Measurements from ENCODE around the gene ITSN2. TPM values are rescaled to one million over a fixed set of nuclear protein-coding genes. Genes with fewer than 3 reads are reported as not detected.

The ITSN2 gene
- total RNA-seq, 3 donors from 2014 or later = 43.4 to 69.8 (median 46.5) TPM

DNA sequence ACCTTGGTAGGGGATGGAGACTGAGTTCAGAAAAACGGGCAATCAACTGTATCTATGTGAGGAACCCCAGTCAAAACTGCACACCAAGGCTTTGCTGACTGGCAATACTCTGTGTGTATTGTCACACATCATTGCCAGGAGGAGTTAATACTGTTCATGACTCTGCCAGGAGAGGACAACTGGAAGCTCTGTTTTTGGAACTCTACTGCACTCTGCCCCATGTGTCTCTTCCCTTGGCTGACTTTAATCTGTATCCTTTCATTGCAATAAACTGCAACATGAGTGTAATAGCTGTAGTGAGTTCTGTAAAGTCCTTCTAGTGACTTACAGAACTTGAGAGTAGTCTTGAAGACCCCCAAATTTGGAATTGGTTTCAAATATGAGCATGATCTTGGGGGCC lies 113.2 kb downstream of the ITSN2 start:
- Histone ChIP-seq H3K27me3 (no peaks in the 10 kb centered on the region), H3K36me3 (peaks cover 6% of the 10 kb centered on the region), H3K4me1 (no peaks in the 10 kb centered on the region), H3K9me3 (no peaks in the 10 kb centered on the region), H3K27ac (no peak overlapping the region), H3K4me3 (no peak overlapping the region)
- intact Hi-C loops (cut with DNase I; ENCODE audit: low total_unique reads) = no loop called here
- no peak for TF ChIP-seq POLR2AphosphoS5 (IDR thresholded peaks at IDR 0.05)
- no peak for TF ChIP-seq POLR2A (IDR thresholded peaks at IDR 0.05)
- TF ChIP-seq, protein P1, sequence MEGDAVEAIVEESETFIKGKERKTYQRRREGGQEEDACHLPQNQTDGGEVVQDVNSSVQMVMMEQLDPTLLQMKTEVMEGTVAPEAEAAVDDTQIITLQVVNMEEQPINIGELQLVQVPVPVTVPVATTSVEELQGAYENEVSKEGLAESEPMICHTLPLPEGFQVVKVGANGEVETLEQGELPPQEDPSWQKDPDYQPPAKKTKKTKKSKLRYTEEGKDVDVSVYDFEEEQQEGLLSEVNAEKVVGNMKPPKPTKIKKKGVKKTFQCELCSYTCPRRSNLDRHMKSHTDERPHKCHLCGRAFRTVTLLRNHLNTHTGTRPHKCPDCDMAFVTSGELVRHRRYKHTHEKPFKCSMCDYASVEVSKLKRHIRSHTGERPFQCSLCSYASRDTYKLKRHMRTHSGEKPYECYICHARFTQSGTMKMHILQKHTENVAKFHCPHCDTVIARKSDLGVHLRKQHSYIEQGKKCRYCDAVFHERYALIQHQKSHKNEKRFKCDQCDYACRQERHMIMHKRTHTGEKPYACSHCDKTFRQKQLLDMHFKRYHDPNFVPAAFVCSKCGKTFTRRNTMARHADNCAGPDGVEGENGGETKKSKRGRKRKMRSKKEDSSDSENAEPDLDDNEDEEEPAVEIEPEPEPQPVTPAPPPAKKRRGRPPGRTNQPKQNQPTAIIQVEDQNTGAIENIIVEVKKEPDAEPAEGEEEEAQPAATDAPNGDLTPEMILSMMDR (IDR thresholded peaks at IDR 0.05) = no peak
- no peak for DNase-seq (ENCODE audit: low spot score in 2 of 2)

DNA sequence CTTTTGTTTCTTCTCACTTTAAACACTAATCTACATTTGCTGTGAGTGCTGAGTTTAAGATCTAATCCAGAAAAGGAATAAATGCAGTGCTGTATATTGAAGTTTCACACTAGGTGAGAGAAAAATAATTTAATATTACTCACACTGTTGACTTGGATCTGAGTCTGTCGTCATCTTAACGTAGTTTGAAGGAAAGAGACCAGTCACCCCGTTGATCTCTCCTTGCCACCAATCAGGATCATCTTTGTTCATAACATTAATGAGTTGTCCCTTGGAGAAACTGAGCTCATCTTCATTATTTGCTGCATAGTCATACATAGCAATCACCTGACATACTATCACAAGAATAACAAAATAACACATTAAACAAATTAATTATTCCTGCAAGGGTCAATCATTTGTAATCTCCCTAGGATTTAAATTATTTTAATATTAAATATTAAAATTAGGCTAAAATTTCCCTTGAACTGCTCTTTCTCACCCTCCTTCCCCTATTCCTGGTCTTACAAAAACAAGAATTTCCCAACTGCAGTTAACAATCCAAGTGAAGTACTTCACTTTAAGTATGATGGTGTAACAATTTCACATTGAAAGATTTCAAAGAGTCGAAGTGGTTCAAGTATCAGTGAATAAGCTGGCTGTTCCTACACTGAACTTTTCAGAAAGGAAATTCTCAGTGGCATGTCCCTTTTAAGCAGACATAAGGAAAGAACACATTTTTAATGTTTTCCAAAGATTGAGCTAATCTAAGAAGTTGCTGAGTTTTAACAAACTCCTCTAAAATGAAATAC lies 114.2 kb downstream of the ITSN2 start:
- TF ChIP-seq POLR2AphosphoS5 (IDR thresholded peaks at IDR 0.05) = no peak
- TF ChIP-seq POLR2A (IDR thresholded peaks at IDR 0.05) = no peak
- TF ChIP-seq, protein P1 (IDR thresholded peaks at IDR 0.05) = no peak
- intact Hi-C loops (cut with DNase I; ENCODE audit: low total_unique reads) = no loop called here
- no peak overlapping the region for H3K27ac ChIP-seq
- no peak for DNase-seq (ENCODE audit: low spot score in 2 of 2)
- H3K27me3 ChIP-seq = no peaks in the 10 kb centered on the region
- H3K9me3 ChIP-seq = no peaks in the 10 kb centered on the region
- H3K4me3 ChIP-seq = no peak overlapping the region
- peaks cover 6% of the 10 kb centered on the region for H3K36me3 ChIP-seq
- H3K4me1 ChIP-seq = no peaks in the 10 kb centered on the region

DNA sequence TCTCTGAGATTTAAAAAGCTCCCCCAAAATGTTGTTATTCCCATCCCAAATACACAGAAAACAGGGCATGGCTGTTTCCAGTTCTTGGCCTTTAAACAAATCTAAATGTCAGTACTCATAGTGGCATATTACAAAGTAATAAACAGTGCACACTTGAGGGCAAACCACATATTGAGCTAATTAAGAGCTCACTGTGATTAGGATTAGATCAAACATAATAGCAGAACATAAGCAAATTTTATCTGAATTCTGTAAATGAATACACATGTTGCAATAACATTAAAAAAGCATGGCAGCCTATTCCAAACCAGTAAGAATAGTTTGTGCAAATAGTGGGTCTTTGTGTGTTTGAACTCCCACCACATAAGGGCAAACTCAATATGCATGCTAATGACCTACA lies 118.8 kb downstream of the ITSN2 start:
- no peaks in the 10 kb centered on the region for H3K9me3 ChIP-seq
- DNase-seq (ENCODE audit: low spot score in 2 of 2) = no peak
- H3K4me1 ChIP-seq = no peaks in the 10 kb centered on the region
- H3K27me3 ChIP-seq = no peaks in the 10 kb centered on the region
- H3K4me3 ChIP-seq = no peak overlapping the region
- H3K36me3 ChIP-seq = peaks cover 5% of the 10 kb centered on the region
- TF ChIP-seq POLR2AphosphoS5 (IDR thresholded peaks at IDR 0.05) (no peak), POLR2A (IDR thresholded peaks at IDR 0.05) (no peak)
- TF ChIP-seq, protein P1 (IDR thresholded peaks at IDR 0.05) = no peak
- H3K27ac ChIP-seq = no peak overlapping the region
- intact Hi-C loops (cut with DNase I; ENCODE audit: low total_unique reads) = no loop called here

DNA sequence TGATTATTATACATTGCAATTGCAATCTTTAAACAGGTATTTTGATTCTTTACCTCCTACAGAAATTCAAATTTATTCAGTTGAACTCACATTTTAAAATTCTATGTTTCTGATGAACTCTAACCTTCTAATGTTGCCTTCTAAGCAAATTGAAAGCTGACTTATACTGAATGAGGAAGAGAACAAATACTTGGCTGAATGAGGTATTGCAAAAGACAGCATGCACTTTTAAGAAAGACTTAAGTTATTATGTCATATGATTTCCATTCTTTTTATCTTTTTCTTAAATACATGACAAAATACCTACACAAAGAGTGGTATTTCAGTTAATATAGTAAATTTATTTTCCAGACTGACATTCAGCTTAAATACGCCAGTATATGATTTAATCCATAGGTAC lies 120.8 kb downstream of the ITSN2 start:
- Histone ChIP-seq H3K27ac (no peak overlapping the region), H3K27me3 (no peaks in the 10 kb centered on the region), H3K4me1 (no peaks in the 10 kb centered on the region), H3K36me3 (no peaks in the 10 kb centered on the region), H3K4me3 (no peak overlapping the region), H3K9me3 (no peaks in the 10 kb centered on the region)
- intact Hi-C loops (cut with DNase I; ENCODE audit: low total_unique reads) = no loop called here
- DNase-seq (ENCODE audit: low spot score in 2 of 2) = no peak
- TF ChIP-seq, protein P1 (IDR thresholded peaks at IDR 0.05) = no peak
- no peak for TF ChIP-seq POLR2A (IDR thresholded peaks at IDR 0.05)
- no peak for TF ChIP-seq POLR2AphosphoS5 (IDR thresholded peaks at IDR 0.05)

DNA sequence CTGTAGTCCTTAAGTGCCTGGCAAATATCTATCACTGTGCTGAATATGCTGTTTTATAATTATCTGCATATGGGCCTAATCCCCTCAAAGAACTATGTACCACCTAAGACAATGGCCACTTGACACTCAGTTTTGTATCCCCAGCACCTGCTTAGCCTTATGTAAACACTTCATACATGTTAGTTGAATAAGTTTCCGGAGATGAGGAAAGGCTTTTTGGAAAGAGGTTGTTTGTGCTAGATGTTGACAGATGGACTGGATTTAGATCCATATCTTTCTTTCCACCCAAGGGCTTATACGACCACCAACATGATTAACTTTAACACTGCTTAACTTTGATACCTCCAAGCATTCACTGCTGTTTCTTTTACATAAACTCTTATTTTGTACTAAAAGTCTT lies 122.2 kb downstream of the ITSN2 start:
- DNase-seq (ENCODE audit: low spot score in 2 of 2) = no peak
- TF ChIP-seq POLR2A (IDR thresholded peaks at IDR 0.05) (no peak), POLR2AphosphoS5 (IDR thresholded peaks at IDR 0.05) (no peak)
- TF ChIP-seq, protein P1 (IDR thresholded peaks at IDR 0.05) = no peak
- intact Hi-C loops (cut with DNase I; ENCODE audit: low total_unique reads) = no loop called here

More for the DNA sequence above, 122.2 kb downstream of the ITSN2 start:
- Histone ChIP-seq H3K9me3 (no peaks in the 10 kb centered on the region), H3K4me3 (no peak overlapping the region), H3K4me1 (no peaks in the 10 kb centered on the region), H3K27ac (no peak overlapping the region), H3K27me3 (no peaks in the 10 kb centered on the region), H3K36me3 (no peaks in the 10 kb centered on the region)

Measured in breast epithelium (tissue), 4 donors.